MM.1S (cell line): ENCODE data around the gene LAYN.

Experiments used
- DNase-seq: peaks from one replicate; pipeline ENCODE4 v3.0.0-alpha.2; 2015
- H2AFZ ChIP-seq: fragments of 300-600 bp; sonication (generic); 2 replicates; pipeline ENCODE4 v1.6.0; 2016; ENCODE audit warnings: antibody characterized with exemption, low read length
- H3F3A ChIP-seq: fragments of 300-600 bp; sonication (generic); 2 replicates; pipeline ENCODE4 v1.6.1; 2016; ENCODE audit warnings: mild to moderate bottlenecking, antibody characterized with exemption, low read length, moderate library complexity, mixed read lengths; ENCODE audit not compliant: insufficient read depth
- H3K27ac ChIP-seq: fragments of 300-600 bp; sonication (generic); 2 replicates; pipeline ENCODE4 v1.5.1; 2016; ENCODE audit warnings: mild to moderate bottlenecking, low read length
- H3K27me3 ChIP-seq: fragments of 300-600 bp; sonication (generic); replicated peaks from 2 replicates; pipeline ENCODE4 v1.6.0; 2016; ENCODE audit warnings: low read length; ENCODE audit not compliant: insufficient read depth
- H3K36me3 ChIP-seq: fragments of 300-600 bp; sonication (generic); replicated peaks from 2 replicates; pipeline ENCODE4 v1.6.1; 2016; ENCODE audit warnings: mild to moderate bottlenecking, low read length, mixed read lengths; ENCODE audit not compliant: insufficient read depth
- H3K4me1 ChIP-seq: fragments of 300-600 bp; sonication (generic); 2 replicates; pipeline ENCODE4 v1.6.1; 2016; ENCODE audit warnings: low read length, mixed read lengths
- H3K4me2 ChIP-seq: fragments of 300-600 bp; sonication (generic); 2 replicates; pipeline ENCODE4 v1.6.0; 2016; ENCODE audit warnings: low read depth, low read length
- H3K4me3 ChIP-seq: fragments of 300-600 bp; sonication (generic); 2 replicates; pipeline ENCODE4 v1.5.1; 2016; ENCODE audit warnings: low read length, mixed read lengths
- H3K79me2 ChIP-seq: fragments of 300-600 bp; sonication (generic); 2 replicates; pipeline ENCODE4 v1.6.1; 2016; ENCODE audit warnings: mixed run types, low read length, mixed read lengths
- H3K9ac ChIP-seq: fragments of 300-600 bp; sonication (generic); 2 replicates; pipeline ENCODE4 v1.6.1; 2016; ENCODE audit warnings: low read length, mixed read lengths
- H3K9me2 ChIP-seq: fragments of 300-600 bp; sonication (generic); replicated peaks from 2 replicates; pipeline ENCODE4 v1.6.1; 2016; ENCODE audit warnings: mild to moderate bottlenecking, low read length, mixed read lengths; ENCODE audit not compliant: insufficient read depth
- H3K9me3 ChIP-seq: fragments of 300-600 bp; sonication (generic); replicated peaks from 2 replicates; pipeline ENCODE4 v1.6.1; 2016; ENCODE audit warnings: mild to moderate bottlenecking, low read length, mixed read lengths; ENCODE audit not compliant: insufficient read depth
- H4K20me1 ChIP-seq: fragments of 300-600 bp; sonication (generic); 2 replicates; pipeline ENCODE4 v1.6.1; 2016; ENCODE audit warnings: mild to moderate bottlenecking, low read length, moderate library complexity, mixed read lengths; ENCODE audit not compliant: insufficient read depth
- CTCF ChIP-seq: fragments of 300-600 bp; sonication (generic); IDR thresholded peaks from 2 replicates; pipeline ENCODE4 v1.5.1; 2016; ENCODE audit warnings: antibody characterized with exemption, low read length, mixed read lengths
- EZH2 ChIP-seq: fragments of 300-600 bp; sonication (generic); optimal IDR thresholded peaks from 2 replicates; pipeline ENCODE3; 2017; ENCODE audit warnings: low read depth, mild to moderate bottlenecking, antibody characterized with exemption, low read length, mixed read lengths
- EZH2phosphoT487 ChIP-seq: fragments of 300-600 bp; sonication (generic); IDR thresholded peaks from 2 replicates; pipeline ENCODE4 v1.6.1; 2018; ENCODE audit warnings: antibody characterized with exemption, low read length

Gene LAYN

GRCh38 chr11:111537336-111537860, 3.1 kb upstream of the LAYN start:
- H3K27ac ChIP-seq = no peak overlapping the region
- H4K20me1 ChIP-seq = no peaks in the 10 kb centered on the region
- H3K4me1 ChIP-seq = peaks cover 20% of the 10 kb centered on the region
- H3K9ac ChIP-seq = no peak overlapping the region
- no peak overlapping the region for H3K4me2 ChIP-seq
- H3K36me3 ChIP-seq = no peaks in the 10 kb centered on the region
- peaks cover 8% of the 10 kb centered on the region for H3F3A ChIP-seq
- no peaks in the 10 kb centered on the region for H3K27me3 ChIP-seq
- no peaks in the 10 kb centered on the region for H3K9me3 ChIP-seq
- TF ChIP-seq EZH2 = no peak
- no peak for TF ChIP-seq CTCF
- no peak for TF ChIP-seq EZH2phosphoT487
- no peaks in the 10 kb centered on the region for H3K79me2 ChIP-seq
- H3K4me3 ChIP-seq = no peak overlapping the region
- H3K9me2 ChIP-seq = no peaks in the 10 kb centered on the region
- DNase-seq = no peak
- H2AFZ ChIP-seq = no peak overlapping the region

- Histone ChIP-seq H3K36me3 (no peaks in the 10 kb centered on the region), H3K9ac (no peak overlapping the region), H3K4me3 (no peak overlapping the region), H3K9me2 (no peaks in the 10 kb centered on the region), H4K20me1 (no peaks in the 10 kb centered on the region), H3K79me2 (no peaks in the 10 kb centered on the region), H2AFZ (no peak overlapping the region), H3K4me2 (no peak overlapping the region), H3K27ac (no peak overlapping the region), H3K4me1 (peaks cover 17% of the 10 kb centered on the region), H3K9me3 (no peaks in the 10 kb centered on the region), H3F3A (no peaks in the 10 kb centered on the region), H3K27me3 (no peaks in the 10 kb centered on the region)
- peak; percentile 30 for DNase-seq
- TF ChIP-seq EZH2phosphoT487 (no peak), CTCF (no peak), EZH2 (no peak)
These were observed 2.0 kb upstream of the LAYN start for GRCh38 chr11:111538407-111539114.

GRCh38 chr11:111539426-111540113, 950 bp upstream of the LAYN start:
- Histone ChIP-seq H3K27me3 (no peaks in the 10 kb centered on the region), H4K20me1 (no peaks in the 10 kb centered on the region), H3K27ac (no peak overlapping the region), H3K36me3 (no peaks in the 10 kb centered on the region), H3K9me2 (no peaks in the 10 kb centered on the region), H3F3A (peaks cover 8% of the 10 kb centered on the region), H3K4me2 (no peak overlapping the region), H2AFZ (no peak overlapping the region), H3K9me3 (no peaks in the 10 kb centered on the region), H3K9ac (no peak overlapping the region), H3K4me3 (no peak overlapping the region), H3K79me2 (no peaks in the 10 kb centered on the region), H3K4me1 (peaks cover 27% of the 10 kb centered on the region)
- DNase-seq = no peak
- TF ChIP-seq CTCF (no peak), EZH2 (no peak), EZH2phosphoT487 (no peak)
